ENCODE data around the gene ABCB6.
A peak's percentile ranks its signal among the peaks of the same experiment; 100 is the strongest.

ABCB6 gene

GRCh38 chr2:219165058-219165911, 53.5 kb downstream of the ABCB6 start:
- no peak for DNase-seq

DNA sequence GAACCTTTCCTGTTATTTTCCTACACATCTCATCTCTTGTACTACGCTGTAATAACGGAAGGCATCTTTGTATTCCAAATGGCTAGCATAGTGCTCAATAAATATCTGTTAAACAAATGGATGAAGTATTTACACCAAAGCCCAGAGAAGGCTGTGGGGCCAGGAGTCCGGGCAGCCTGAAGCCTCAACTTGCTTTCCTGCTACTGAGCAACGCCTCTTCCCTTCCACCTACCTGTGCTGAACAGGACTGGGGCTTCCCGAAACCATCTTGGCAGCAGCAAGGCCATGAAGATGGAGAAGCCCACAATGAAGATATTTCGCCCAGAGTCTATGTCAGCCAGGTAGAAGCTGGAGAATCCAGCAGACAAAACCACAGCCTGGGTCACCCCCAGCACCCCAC, 55.6 kb downstream of the ABCB6 start:
- DNase-seq = no peak

- no peak for DNase-seq
Measured at GRCh38 chr2:219161097-219161496, 57.7 kb downstream of the ABCB6 start.

DNA sequence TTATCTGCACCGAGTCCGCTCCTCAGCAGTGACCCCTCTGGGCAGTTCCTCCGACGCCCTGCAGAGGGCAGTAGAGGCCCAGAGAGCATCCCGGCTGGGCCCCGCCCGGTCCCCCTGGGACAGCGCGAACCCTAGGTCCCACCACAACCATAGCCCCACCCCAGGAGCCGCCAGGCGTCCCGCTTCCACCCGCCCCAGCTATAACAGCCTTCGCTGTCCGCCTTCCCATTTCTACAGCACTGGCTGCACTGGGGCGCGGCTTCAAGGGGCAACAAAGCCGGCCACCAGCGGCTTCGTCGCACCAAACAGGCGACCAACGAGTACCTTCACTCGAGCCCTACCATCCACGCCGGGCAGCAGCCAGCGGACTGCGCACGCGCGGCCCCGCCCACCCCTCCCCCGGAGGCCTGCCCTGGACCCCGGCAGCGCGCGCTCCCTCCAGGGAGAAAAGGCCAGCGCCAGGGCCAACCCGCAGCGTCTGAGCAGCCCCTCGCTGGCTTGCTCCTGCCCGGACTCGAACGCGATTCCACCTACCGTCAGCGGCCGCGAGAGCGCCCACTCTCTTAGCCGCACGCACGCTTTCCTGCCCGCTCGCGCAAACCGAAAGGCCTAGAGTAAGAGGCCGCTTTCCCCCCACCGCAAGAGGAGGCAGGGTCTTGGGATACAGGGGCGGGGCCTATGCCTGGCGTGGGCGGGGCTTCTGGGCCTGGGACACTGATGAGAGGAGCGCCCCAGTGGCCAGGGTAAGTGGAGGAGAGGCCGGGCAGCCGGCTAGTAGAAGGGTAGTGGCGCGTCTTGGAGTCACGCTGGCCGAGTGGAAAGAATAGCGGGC, 58.4 kb downstream of the ABCB6 start, which contains the start of gene NHEJ1:
NHEJ1 (minus strand) TSS at position 630 of the 832 bp plus-strand sequence. CDS start 2,453 bp downstream, outside the sequence.
- peak; percentile 95 to 98 for DNase-seq
